Measurements from ENCODE around the gene ZNF10. TPM values are rescaled to one million over a fixed set of nuclear protein-coding genes. Genes with fewer than 3 reads are reported as not detected.

ZNF10 gene
- total RNA-seq, 120 experiments from 2014 or later = 11.2 to 29.4 (median 20.0) TPM

Other genes starting within 250 kb of the ZNF10 start
- 10 to 100 TPM; 37.6 to 97.7 (median 65.3) TPM for gene CHFR, start 243.0 kb upstream of the ZNF10 start, total RNA-seq
- gene ZNF605, start 174.3 kb upstream of the ZNF10 start, total RNA-seq = 10 to 100 TPM; 19.5 to 58.5 (median 30.4) TPM
- gene ZNF26, start 144.3 kb upstream of the ZNF10 start, total RNA-seq = 10 to 100 TPM in 119 of 120 experiments, 1 to 10 TPM in 1; 9.4 to 26.4 (median 16.9) TPM
- gene ZNF84, start 93.1 kb upstream of the ZNF10 start, total RNA-seq = 10 to 100 TPM; 41.1 to 80.4 (median 61.2) TPM
- 10 to 100 TPM in 115 of 120 experiments, 1 to 10 TPM in 5; 9.3 to 21.3 (median 13.5) TPM for gene ZNF140, start 49.7 kb upstream of the ZNF10 start, total RNA-seq
- 1 to 10 TPM; 3.4 to 8.4 (median 5.9) TPM for gene ZNF891, start 353 bp upstream of the ZNF10 start, total RNA-seq
- 10 to 100 TPM; 12.1 to 30.3 (median 21.0) TPM for gene ZNF268, start 50.9 kb downstream of the ZNF10 start, total RNA-seq
- gene ANHX, start 105.2 kb downstream of the ZNF10 start, total RNA-seq = not detected